GM23338 (cell line): ENCODE data around the gene VEZT. TPM values are rescaled to one million over a fixed set of nuclear protein-coding genes. Genes with fewer than 3 reads are reported as not detected.

Experiments
- ATAC-seq: fragments of 200-7000 bp; cut with Tn5 transposase; 3 replicates; pipeline ENCODE4 v1.9.1; 2020
- DNase-seq: peaks from one replicate; pipeline ENCODE4 v3.0.0-alpha.2; 2015; ENCODE audit warnings: low spot score
- H2AFZ ChIP-seq: fragments of 200-600 bp; sonication (generic); 2 replicates; pipeline ENCODE4 v1.8.0; 2016; ENCODE audit warnings: antibody characterized with exemption, mild to moderate bottlenecking, moderate library complexity
- H3F3A ChIP-seq: fragments of 200-600 bp; sonication (generic); replicated peaks from 2 replicates; pipeline ENCODE4 v1.8.0; 2017; ENCODE audit warnings: antibody characterized with exemption, mixed run types, low read depth
- H3K27ac ChIP-seq: fragments of 200-600 bp; sonication (generic); 2 replicates; pipeline ENCODE4 v1.6.1; 2016; ENCODE audit warnings: low read depth
- H3K27me3 ChIP-seq: fragments of 200-600 bp; sonication (generic); 2 replicates; pipeline ENCODE4 v1.8.0; 2016; ENCODE audit warnings: mild to moderate bottlenecking, mixed run types, moderate library complexity; ENCODE audit not compliant: insufficient read depth
- H3K36me3 ChIP-seq: fragments of 200-600 bp; sonication (generic); 2 replicates; pipeline ENCODE4 v1.8.0; 2016; ENCODE audit warnings: mild to moderate bottlenecking; ENCODE audit not compliant: insufficient read depth
- H3K4me1 ChIP-seq: fragments of 200-600 bp; sonication (generic); 2 replicates; pipeline ENCODE4 v1.8.0; 2016; ENCODE audit warnings: mild to moderate bottlenecking, moderate library complexity; ENCODE audit not compliant: insufficient read depth
- H3K4me2 ChIP-seq: fragments of 200-600 bp; sonication (generic); 2 replicates; pipeline ENCODE4 v1.7.1; 2017; ENCODE audit warnings: mixed run types
- H3K4me3 ChIP-seq: fragments of 200-600 bp; sonication (generic); 2 replicates; pipeline ENCODE4 v1.6.1; 2016; ENCODE audit warnings: mixed run types
- H3K79me2 ChIP-seq: fragments of 200-600 bp; sonication (generic); replicated peaks from 2 replicates; pipeline ENCODE4 v1.8.0; 2017; ENCODE audit warnings: mild to moderate bottlenecking; ENCODE audit not compliant: insufficient read depth
- H3K9me2 ChIP-seq: fragments of 200-600 bp; sonication (generic); 2 replicates; pipeline ENCODE4 v1.8.0; 2017; ENCODE audit not compliant: insufficient read depth
- H4K20me1 ChIP-seq: fragments of 200-600 bp; sonication (generic); replicated peaks from 2 replicates; pipeline ENCODE4 v1.8.0; 2017; ENCODE audit warnings: mild to moderate bottlenecking; ENCODE audit not compliant: insufficient read depth
- H3K27ac Mint-ChIP-seq: 2 replicates; pipeline ENCODE4 v1.8.0; 2020; ENCODE audit warnings: inconsistent platforms, mild to moderate bottlenecking, moderate library complexity, mixed read lengths
- H3K27me3 Mint-ChIP-seq: 3 replicates; pipeline ENCODE4 v1.8.0; 2022; ENCODE audit warnings: low read depth, mild to moderate bottlenecking, moderate library complexity, mixed read lengths, inconsistent platforms; ENCODE audit not compliant: insufficient read depth, poor library complexity
- H3K36me3 Mint-ChIP-seq: 3 replicates; pipeline ENCODE4 v1.8.0; 2021; ENCODE audit warnings: low read depth, mild to moderate bottlenecking, inconsistent platforms, moderate library complexity, mixed read lengths
- H3K4me1 Mint-ChIP-seq: 3 replicates; pipeline ENCODE4 v1.8.0; 2020; ENCODE audit warnings: mild to moderate bottlenecking, inconsistent platforms, mixed read lengths
- H3K4me3 Mint-ChIP-seq: 3 replicates; pipeline ENCODE4 v1.8.0; 2021; ENCODE audit warnings: moderate library complexity, mild to moderate bottlenecking, inconsistent platforms, mixed read lengths
- H3K9me3 Mint-ChIP-seq: 3 replicates; pipeline ENCODE4 v1.8.0; 2020; ENCODE audit warnings: moderate library complexity, mild to moderate bottlenecking, inconsistent platforms, mixed read lengths
- CTCF ChIP-seq, 2 experiments: fragments of 200-600 bp in 1 of 2; sonication (generic) in 1 of 2; conservative IDR thresholded peaks; 2 replicates each; pipeline versions ENCODE4 v1.5.1 to v1.6.1; 2016 to 2017; ENCODE audit warnings: antibody characterized with exemption in 2 of 2, low read depth in 2 of 2, mild to moderate bottlenecking in 2 of 2, moderate library complexity in 1 of 2
- ETS1 ChIP-seq: IDR thresholded peaks from 2 replicates; pipeline ENCODE4 v1.6.1; 2016; ENCODE audit warnings: antibody characterized with exemption
- POLR2AphosphoS5 ChIP-seq: IDR thresholded peaks from 2 replicates; pipeline ENCODE4 v1.6.1; 2016; ENCODE audit warnings: antibody characterized with exemption, low read depth
- REST ChIP-seq: IDR thresholded peaks from one replicate; pipeline ENCODE4 v1.6.1; 2018; ENCODE audit warnings: antibody characterized with exemption; ENCODE audit not compliant: unreplicated experiment
- ZNF331 ChIP-seq: fragments of 250-450 bp; sonication (Bioruptor Pico); IDR thresholded peaks from 2 replicates; pipeline ENCODE4 v1.5.0; 2020; ENCODE audit warnings: low read depth, mild to moderate bottlenecking, moderate library complexity
- ZNF462 ChIP-seq: fragments of 250-450 bp; sonication (Bioruptor Pico); IDR thresholded peaks from 2 replicates; pipeline ENCODE4 v1.5.0; 2020; ENCODE audit warnings: mild to moderate bottlenecking, moderate library complexity
- polyA plus RNA-seq: library from polyadenylated mRNA; unstranded; fragments of >200 nt; fragmentation: Nextera tagmentation; extraction: Ambion mirVana; gene quantifications from 2 replicates; pipeline ENCODE4 v1.2.1, GENCODE V29; 2016
- total RNA-seq: library from RNA; depleted of rRNA; stranded (reverse); fragments of >200 nt; shearing (Covaris generic); gene quantifications from 2 replicates; pipeline ENCODE4 v1.2.3, GENCODE V29; 2014

Gene VEZT
- total and polyA plus RNA-seq, 2 experiments from 2014 or later: 34.2 to 51.5 TPM

- TF ChIP-seq ZNF462 (no peak), ETS1 (no peak), REST (no peak)
These were observed 19.7 kb downstream of the VEZT start (continued) for GRCh38 chr12:95237315-95237714.

- peaks cover 10% of the 10 kb centered on the region; the same call in 1 of the 2 replicates for H4K20me1 ChIP-seq
- H3K4me3 Mint-ChIP-seq: no peak overlapping the region
- H3K9me3 Mint-ChIP-seq: peaks cover 22% of the 10 kb centered on the region
These were observed 20.5 kb downstream of the VEZT start for GRCh38 chr12:95238150-95238549.

More at GRCh38 chr12:95238150-95238549, 20.5 kb downstream of the VEZT start:
- ATAC-seq (no peak), DNase-seq (no peak)
- no peak overlapping the region for H3K27ac ChIP-seq
- peaks cover 55% of the 10 kb centered on the region for H3K36me3 Mint-ChIP-seq
- H3K4me2 ChIP-seq: no peak overlapping the region
- 0 out of 3 replicates have a peak, but pooled peaks cover 4% of the 10 kb centered on the region for H3K4me1 Mint-ChIP-seq
- H3F3A ChIP-seq: no peaks in the 10 kb centered on the region
- H3K27me3 ChIP-seq: no peaks in the 10 kb centered on the region
- H2AFZ ChIP-seq: no peak overlapping the region
- H3K9me2 ChIP-seq: no peaks in the 10 kb centered on the region
- H3K79me2 ChIP-seq: peaks cover 86% of the 10 kb centered on the region
- H3K4me1 ChIP-seq: no peaks in the 10 kb centered on the region
- H3K27ac Mint-ChIP-seq: no peak overlapping the region
- no peak overlapping the region for H3K4me3 ChIP-seq
- H3K36me3 ChIP-seq: no peaks in the 10 kb centered on the region; the same call in 1 of the 2 replicates
- TF ChIP-seq POLR2AphosphoS5 (no peak), ETS1 (no peak), ZNF331 (CRISPR knock-in tag) (no peak), CTCF (conservative IDR thresholded peaks at IDR 0.05; ENCODE audit: low read depth in 2 of 2) (no peak)
- H3K27me3 Mint-ChIP-seq: peaks cover 3% of the 10 kb centered on the region
